HCT116 (cell line): ENCODE measurements around the gene HDAC5.

Source experiments
- CBX3 ChIP-seq: IDR thresholded peaks from 2 replicates; pipeline ENCODE4 v1.6.1; 2012; ENCODE audit warnings: low read depth
- CEBPB ChIP-seq: IDR thresholded peaks from 2 replicates; pipeline ENCODE4 v1.6.1; 2012; ENCODE audit warnings: low read depth
- EGR1 ChIP-seq: IDR thresholded peaks from 2 replicates; pipeline ENCODE4 v1.6.1; 2012; ENCODE audit warnings: low read depth
- EZH2 ChIP-seq: fragments of 200-600 bp; sonication (generic); IDR thresholded peaks from 2 replicates; pipeline ENCODE4 v1.6.1; 2017; ENCODE audit warnings: antibody characterized with exemption, mixed run types
- POLR2A ChIP-seq: IDR thresholded peaks from 2 replicates; pipeline ENCODE4 v1.7.0; 2011; ENCODE audit warnings: borderline replicate concordance; ENCODE audit not compliant: insufficient read depth, insufficient read length; ENCODE audit errors: extremely low read depth
- SIN3A ChIP-seq: IDR thresholded peaks from 2 replicates; pipeline ENCODE4 v1.6.1; 2012; ENCODE audit warnings: low read depth
- ZFX ChIP-seq: fragments of 450-650 bp; IDR thresholded peaks from 2 replicates; pipeline ENCODE4 v1.6.1; 2017
- TF ChIP-seq, protein P1 (sequence below), 3 experiments: fragments of 200-600 bp in 1 of 3; sonication (generic) in 1 of 3; IDR thresholded peaks in 2 of 3; conservative IDR thresholded peaks in 1 of 3; 2 replicates each; pipeline ENCODE4 v1.5.1; 2012 to 2017; ENCODE audit warnings: low read depth in 2 of 3, low read length in 2 of 3, antibody characterized with exemption in 1 of 3, borderline replicate concordance in 1 of 3, control low read depth in 1 of 3, mild to moderate bottlenecking in 1 of 3, mixed read lengths in 1 of 3, mixed run types in 1 of 3, moderate library complexity in 1 of 3; ENCODE audit not compliant: insufficient read depth in 1 of 3
- TF ChIP-seq, protein P2 (sequence below): IDR thresholded peaks from 2 replicates; pipeline ENCODE4 v1.6.1; 2012

- TF ChIP-seq, protein P1, sequence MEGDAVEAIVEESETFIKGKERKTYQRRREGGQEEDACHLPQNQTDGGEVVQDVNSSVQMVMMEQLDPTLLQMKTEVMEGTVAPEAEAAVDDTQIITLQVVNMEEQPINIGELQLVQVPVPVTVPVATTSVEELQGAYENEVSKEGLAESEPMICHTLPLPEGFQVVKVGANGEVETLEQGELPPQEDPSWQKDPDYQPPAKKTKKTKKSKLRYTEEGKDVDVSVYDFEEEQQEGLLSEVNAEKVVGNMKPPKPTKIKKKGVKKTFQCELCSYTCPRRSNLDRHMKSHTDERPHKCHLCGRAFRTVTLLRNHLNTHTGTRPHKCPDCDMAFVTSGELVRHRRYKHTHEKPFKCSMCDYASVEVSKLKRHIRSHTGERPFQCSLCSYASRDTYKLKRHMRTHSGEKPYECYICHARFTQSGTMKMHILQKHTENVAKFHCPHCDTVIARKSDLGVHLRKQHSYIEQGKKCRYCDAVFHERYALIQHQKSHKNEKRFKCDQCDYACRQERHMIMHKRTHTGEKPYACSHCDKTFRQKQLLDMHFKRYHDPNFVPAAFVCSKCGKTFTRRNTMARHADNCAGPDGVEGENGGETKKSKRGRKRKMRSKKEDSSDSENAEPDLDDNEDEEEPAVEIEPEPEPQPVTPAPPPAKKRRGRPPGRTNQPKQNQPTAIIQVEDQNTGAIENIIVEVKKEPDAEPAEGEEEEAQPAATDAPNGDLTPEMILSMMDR (IDR thresholded peaks at IDR 0.05 in 2 of 3, conservative IDR thresholded peaks at IDR 0.05 in 1 of 3; ENCODE audit: borderline replicate concordance in 1 of 3, insufficient read depth in 1 of 3, low read depth in 2 of 3, low read length in 2 of 3): no peak
- TF ChIP-seq POLR2A: no peak
- TF ChIP-seq CBX3: no peak
- TF ChIP-seq EGR1: no peak
- TF ChIP-seq ZFX: no peak
- TF ChIP-seq SIN3A: no peak
- TF ChIP-seq CEBPB: no peak
- TF ChIP-seq, protein P2, sequence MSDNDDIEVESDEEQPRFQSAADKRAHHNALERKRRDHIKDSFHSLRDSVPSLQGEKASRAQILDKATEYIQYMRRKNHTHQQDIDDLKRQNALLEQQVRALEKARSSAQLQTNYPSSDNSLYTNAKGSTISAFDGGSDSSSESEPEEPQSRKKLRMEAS: no peak
- TF ChIP-seq EZH2: no peak
Observed at GRCh38 chr17:44084921-44085320, 38.5 kb downstream of the HDAC5 start.
